ENCODE results near the gene OSBPL2.

GRCh38 chr20:62234339-62234738, 4.0 kb upstream of the OSBPL2 start:
- TF ChIP-seq CREB1 (CRISPR knock-in tag; IDR thresholded peaks at IDR 0.05) (no peak), CTCF (IDR thresholded peaks at IDR 0.05) (no peak), SMAD4 (CRISPR knock-in tag; IDR thresholded peaks at IDR 0.05) (no peak), ESRRA (CRISPR knock-in tag; IDR thresholded peaks at IDR 0.05; ENCODE audit: borderline replicate concordance) (no peak), IRF1 (CRISPR knock-in tag; IDR thresholded peaks at IDR 0.05) (no peak), ZNF671 (CRISPR knock-in tag; IDR thresholded peaks at IDR 0.05) (no peak), ZNF121 (CRISPR knock-in tag; IDR thresholded peaks at IDR 0.05) (no peak), ATF2 (CRISPR knock-in tag; IDR thresholded peaks at IDR 0.05; ENCODE audit: borderline replicate concordance, low read depth) (no peak), ELF4 (CRISPR knock-in tag; IDR thresholded peaks at IDR 0.05; ENCODE audit: low read depth) (no peak), MAX (CRISPR knock-in tag; IDR thresholded peaks at IDR 0.05) (no peak), NR1H2 (CRISPR knock-in tag; IDR thresholded peaks at IDR 0.05) (no peak), SP1 (CRISPR knock-in tag; conservative IDR thresholded peaks at IDR 0.05) (no peak), E2F1 (CRISPR knock-in tag; IDR thresholded peaks at IDR 0.05) (no peak)

All from WTC11 (cell line).